SKM-1 treated with dmso at 0.1 percent for 144 hours (cell line): ENCODE results near the gene SIK3.

Experiments
- DNase-seq: peaks from one replicate; lab custom pipeline; 2025; ENCODE audit not compliant: unreplicated experiment; lab: John Stamatoyannopoulos, UW

SIK3 gene

DNA sequence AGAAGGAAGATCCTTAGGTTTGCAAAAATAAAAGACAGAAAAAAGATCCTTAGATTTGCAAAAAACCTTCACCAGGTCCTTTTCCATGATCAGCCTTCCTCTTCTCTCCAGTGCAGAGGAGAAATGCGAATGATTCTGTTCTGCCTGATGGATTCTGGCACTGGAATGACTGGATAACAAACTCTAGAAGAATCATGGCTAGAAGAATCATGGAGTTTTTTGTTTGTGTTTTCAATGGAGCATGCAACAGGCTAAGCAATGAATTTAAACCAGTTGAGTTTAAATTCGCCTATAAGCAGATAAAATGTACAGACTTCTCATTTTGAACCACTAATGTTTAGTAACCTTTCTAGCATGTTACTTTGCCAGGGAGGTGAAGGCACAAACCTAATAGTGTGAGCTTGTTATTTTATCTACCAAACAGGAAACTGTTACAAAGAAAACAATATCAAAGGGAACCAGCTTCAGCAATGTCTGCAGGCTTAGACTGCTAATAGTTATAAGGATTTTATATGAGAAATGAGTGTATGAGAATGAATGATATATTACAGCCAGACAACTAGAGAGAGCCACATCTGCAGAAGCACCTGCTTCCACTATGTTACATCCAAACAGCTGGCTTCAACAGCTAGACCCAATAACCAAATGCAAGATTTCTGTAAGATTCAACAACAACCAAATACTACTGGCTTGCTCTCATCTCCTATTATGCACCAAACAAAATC lies 196.1 kb downstream of the SIK3 start:
- no peak for DNase-seq

DNA sequence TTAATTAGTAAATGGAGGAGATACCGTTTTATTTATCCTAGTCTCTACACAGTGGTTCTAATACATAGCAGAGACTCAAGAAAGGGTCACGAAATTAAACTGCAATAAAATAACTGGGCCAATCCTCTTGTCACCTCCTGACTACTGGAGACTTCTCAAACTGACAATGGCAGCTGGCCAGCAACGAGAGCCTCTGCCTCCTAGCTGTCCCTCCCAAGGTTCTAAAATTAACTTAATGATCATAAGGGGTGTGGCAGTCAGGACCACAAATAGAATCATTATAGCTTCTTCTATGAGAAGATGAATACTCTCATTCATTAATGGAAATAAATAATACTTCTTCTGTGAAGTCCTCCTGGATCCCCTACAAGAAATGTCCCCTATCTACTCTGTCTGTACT lies 197.0 kb downstream of the SIK3 start:
- no peak for DNase-seq

DNA sequence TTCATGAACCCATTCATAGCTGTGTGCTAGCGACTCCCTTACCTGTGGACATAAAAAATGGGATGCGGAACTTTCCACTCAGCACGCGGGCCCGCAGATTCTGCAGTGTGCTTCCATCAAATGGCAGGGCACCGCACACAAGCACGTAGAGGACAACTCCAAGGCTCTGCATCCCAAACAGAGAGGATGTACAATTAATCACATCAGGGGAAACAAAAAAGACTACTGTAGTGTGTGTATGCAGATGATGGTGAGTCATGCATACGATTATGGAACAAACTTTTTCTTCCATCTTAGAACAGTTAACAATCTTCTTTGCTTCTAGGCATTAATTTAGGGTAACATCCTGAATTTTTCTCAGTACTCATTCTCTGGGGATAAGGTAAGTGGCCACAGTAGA lies 202.0 kb downstream of the SIK3 start:
- DNase-seq, result no peak

DNA sequence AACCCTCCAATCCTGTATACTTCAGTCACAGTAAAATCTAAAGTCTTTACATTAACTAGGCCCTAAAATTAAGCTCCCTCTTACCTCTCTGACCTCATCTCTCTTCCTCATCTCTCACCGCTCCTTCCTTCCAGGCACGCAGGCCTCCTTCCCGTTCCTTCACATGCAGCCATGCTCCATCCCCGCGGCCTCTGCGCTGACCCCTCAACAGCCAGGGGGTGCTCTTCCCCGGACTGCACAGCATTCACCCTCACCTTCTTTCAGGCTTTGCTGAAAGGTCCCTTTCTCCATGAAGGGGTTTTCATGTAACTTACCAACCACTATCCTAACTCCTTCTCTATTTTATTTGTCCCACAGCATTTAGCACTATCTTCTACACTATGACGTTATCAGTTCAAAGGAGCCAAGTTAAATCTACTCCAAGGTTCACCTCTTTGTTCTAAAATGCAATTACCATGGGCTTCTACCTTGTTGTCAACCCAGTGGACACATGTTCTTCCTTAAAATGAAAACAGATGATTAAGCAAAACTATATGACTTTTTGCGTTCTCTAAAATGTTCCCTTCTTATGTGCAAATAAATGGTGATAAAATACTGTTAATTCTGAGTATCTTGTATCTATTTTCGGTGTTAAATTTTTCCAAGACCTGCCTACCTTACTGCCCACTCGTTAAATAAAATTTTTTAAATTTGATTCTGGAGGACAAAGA lies 203.0 kb downstream of the SIK3 start:
- DNase-seq, result no peak

DNA sequence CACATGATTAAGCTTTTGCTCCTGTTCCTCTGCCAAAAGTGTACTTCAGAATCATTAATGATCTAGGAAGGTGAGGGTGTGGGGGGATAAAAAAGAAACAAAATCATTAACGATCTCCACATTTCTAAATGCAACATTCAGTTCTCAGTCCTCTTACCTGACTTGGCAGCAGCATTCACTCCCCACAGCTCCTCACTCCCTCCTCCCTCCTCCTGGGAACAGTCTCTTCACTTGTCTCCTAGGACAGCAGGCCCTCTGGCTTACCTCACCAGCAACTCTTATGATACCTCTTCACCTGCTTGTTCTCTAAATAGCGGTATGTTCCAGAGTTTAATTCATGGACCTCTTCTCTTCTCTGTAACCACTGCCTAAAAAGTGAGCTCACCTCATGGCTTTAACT lies 204.3 kb downstream of the SIK3 start:
- DNase-seq, result no peak

DNA sequence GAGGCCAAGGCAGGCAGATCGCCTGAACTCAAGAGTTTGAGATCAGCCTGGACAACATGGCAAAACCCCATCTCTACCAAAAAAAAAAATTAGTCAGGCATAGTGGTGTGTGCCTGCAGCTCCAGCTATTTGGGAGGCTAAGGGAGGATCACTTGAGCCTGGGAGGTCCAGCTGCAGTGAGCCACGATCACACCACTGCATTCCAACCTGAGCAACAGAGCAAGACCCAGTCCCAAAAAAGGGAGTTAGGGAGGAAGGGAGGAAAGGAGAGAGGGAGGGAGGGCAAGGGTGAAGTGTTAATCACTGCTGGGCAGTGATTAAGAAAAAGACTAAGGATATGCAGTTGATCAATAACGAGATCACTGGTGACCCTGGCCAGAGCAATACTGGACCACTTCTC lies 204.8 kb downstream of the SIK3 start:
- DNase-seq, result no peak

DNA sequence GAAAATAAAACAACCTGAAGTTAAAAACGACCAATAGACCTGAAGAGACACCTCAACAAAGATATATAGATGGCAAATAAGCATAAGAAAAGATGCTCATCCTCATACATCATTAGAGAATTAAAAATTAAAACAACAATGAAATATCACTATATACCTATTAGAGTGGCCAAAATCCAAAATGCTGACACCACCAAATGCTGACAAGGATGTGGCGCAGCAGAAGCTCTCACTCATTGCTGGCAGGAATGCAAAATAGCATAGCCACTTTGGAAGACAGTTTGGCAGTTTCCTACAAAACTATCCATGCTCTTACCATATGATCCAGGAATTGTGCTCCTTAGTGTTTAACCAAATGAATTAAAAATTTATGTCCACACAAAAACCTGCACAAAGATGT lies 205.9 kb downstream of the SIK3 start:
- no peak for DNase-seq

DNA sequence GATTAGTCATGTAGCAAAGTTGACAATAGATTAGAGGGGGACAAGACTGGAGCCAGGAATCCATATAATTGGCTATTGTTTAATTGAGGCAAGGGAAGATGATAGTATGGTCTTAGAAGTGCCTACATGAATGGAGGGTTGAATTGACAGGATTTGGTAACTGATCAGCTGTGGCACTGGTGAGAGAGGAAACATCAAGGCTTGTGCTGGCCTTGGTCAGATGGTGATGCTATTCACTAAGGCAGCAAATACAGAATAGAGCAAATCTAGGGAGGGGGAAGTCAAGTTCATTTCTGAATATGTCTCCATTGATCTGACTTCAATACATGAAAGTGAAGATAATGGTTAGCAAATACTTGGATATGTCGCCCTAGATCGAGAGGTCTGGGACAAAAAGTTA lies 206.5 kb downstream of the SIK3 start:
- DNase-seq, result no peak

DNA sequence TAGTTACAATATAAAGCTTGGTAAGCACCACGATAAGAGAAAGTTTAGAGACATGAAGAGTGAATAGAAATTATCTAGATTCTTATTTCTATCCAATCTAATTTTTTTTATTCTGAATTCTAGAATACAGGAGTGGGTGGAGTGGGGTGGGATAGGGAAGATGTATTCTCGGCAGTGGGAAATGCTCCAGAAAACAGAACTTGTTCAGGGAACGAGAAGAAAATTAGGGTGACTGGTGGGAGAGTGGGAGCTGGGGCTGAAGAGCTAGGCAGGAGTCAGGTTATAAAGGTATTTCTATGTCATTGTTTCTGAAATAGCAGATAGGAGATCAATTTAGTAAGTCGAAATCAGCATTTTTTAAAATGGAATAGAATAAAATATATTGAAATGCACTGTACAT lies 207.6 kb downstream of the SIK3 start:
- DNase-seq, result no peak

DNA sequence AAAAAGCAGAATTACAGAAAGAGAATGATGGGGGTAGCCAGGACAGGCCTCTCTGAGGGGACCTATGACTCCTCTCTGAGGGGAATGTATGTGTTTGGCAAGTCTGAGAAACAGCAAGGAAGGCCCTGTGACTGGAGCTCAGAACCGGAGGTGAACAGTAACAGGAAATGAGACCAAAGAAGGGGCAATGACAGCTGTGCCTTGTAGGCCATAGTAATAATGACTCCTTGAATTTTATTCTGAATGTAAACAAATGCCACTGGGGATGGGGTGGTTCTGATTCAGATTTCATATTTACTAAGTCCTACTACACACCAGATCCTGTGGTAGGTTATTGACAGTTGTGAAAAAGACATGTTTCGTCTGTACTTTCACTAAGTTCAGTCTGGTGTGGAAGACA lies 208.0 kb downstream of the SIK3 start:
- DNase-seq, result no peak

DNA sequence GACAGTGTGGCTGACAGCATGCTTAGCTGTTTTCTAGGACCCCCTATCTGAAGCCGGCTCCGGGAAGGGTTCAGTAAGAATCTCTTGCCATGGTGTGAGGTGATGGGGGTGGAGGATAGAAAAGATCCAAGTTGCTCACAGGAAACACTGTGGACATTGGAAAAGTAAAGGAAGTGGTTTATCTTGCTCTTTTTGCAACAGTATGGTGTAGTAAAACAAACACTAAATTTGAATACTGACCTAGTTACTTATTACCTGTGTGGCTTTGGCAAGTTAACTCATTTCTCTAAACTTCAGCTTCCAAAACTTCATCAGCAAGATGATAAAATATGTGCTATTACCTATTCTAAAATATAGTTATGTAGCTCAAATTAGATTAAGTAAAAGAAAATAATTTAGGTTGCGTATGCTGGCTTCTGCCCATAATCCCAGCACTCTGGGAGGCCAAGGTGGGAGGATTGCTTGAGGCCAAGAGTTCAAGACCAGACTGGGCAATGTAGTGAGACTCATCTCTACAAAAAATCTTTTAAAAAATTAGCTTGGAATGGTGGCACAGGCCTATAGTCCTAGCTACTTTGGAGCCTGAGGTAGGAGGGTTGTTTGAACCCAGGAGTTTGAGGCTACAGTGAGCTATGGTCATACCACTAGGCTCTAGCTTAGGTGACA lies 209.2 kb downstream of the SIK3 start:
- no peak for DNase-seq

DNA sequence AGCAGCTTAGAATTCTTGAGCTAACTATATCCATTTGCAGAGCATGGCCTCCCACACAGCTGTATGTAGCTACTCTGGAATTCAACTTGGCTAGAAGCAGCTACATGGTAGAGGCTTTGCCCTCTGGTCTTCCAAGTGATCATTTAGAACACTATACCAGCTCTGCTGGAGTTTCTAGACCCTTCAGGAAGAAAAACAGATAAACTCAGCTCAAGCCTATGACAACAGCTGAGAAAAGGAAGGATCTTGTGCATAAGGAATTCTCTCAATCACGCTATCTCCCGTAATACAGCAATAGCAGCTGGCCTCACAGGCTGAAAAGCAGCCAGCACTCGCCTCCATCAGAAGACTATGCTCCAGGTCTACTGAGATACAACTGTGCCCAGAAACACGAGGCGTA lies 210.2 kb downstream of the SIK3 start:
- no peak for DNase-seq

DNA sequence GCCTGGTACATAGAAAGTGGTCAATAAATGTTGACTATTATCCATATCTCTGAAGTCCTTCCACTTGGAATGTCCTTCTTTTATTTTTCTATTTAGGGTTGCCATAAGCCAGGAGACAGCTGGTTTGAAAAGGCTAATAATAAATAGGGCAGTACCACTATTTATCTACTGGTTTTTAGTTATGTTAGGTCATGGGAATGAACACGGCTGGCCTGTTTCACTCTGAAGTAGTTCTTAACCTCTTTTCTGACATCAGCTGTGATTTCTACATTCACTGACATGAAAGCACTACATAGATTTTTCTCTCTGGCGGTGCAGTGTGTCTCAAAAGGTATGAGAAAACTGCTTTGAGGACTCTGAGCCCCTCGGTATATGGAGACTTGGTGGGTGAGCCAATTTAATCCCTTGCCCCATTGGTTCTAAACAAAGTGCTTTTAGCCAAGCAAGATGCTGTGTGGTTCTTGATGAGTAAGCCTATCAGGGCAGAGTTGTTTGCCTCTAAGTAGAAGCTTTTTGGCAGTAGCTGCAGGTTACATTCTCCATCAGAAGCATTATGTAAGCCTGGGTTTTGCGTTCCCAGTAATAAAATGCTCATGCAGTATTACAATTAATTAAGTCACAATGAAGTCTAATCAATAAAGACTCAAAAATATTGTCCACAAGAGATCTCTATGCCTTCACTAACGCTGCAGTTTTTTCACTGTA lies 212.1 kb downstream of the SIK3 start:
- no peak for DNase-seq

DNA sequence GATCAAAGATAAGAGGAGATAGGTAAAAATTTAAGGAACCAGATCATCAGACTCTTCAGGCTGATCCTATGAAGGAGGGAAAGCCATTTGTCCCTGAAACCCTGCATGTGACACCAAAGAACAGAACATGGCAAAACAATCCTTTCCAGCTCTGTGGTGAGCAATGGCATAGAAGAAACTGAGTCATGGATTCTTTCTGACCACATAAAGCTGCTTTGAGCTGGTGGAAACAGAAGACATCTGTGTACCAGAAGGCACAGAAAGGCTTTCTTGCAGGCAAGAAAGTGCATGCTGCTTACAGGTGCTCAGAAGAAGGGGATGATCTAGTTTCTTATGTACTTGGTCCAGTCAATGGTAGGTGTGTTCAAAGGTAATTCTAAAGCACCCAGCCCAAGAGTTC lies 215.8 kb downstream of the SIK3 start:
- DNase-seq, result no peak

DNA sequence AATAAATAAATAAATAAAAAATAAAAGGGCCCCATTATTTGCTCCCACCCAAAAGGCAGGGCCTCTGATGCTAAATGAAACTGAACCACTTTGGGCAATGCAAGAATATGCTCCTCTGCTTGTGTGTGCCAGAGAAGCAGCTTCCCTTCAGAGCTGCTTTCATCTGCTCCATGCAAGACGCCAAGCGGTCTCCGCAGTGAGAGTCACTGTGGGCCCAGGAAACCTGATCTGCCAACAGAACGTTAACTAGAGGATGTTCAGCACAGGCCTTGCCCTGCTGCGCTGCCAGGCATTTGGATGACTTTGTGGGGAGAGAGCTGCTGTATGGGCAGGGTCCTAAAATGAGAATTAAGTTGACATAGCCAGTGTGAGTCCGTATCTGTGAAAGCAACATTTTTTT lies 217.1 kb downstream of the SIK3 start:
- no peak for DNase-seq

DNA sequence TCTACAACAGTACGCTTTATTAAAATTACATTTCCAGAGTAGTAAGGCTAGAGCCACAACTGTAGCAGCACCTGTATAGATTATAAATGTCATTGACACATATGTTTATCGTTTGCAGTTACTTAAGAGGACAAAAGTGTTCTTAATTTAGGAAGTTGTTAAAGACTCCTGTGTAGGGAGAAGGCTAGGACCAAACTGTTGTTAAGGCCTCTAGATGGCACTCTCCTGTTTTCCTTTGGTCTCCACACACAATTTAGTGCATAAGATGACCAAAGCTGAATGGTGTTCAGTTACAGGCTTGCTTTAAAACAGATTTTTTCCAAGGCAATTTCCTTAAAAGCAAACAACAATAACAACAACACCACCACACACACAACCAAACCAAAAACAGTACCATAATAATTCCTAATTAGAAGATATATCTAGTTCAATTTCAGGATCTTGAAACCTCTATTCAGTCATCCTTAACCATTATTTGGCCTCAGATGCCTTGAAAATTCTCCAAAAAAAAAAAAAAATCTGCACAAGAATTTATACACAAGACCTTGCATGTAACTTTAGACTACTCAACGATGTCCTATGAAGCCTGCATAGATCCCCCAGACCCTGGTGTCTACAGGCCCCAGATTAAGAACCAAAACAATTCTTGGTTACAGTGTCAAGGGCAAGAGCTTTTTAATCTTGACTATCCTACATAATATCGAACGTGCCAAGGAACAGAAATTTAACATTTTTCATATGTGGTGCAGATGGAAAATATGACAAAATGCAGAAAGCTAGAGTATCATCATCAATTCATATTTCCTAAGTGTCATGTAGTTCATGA lies 218.2 kb downstream of the SIK3 start:
- peak; percentile 68 for DNase-seq

DNA sequence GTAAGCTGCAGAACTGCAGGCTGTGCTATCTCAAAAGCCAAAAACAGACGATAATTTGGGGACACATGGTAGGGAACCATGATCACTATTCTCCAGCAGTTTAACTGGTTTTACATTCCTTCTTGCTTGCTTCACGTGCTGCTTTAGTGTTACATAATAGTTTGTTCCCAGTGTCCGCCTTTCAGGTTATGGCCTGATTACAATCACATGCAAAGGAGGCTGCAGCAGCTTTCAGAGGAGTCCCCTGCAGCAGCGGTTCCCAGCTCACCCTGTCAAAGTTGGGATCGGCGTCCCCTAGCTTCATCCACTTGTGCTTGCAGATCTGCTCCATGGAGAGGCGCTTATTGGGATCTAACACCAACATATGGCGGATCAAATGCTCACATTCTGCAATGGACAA lies 221.6 kb downstream of the SIK3 start:
- DNase-seq, result no peak

DNA sequence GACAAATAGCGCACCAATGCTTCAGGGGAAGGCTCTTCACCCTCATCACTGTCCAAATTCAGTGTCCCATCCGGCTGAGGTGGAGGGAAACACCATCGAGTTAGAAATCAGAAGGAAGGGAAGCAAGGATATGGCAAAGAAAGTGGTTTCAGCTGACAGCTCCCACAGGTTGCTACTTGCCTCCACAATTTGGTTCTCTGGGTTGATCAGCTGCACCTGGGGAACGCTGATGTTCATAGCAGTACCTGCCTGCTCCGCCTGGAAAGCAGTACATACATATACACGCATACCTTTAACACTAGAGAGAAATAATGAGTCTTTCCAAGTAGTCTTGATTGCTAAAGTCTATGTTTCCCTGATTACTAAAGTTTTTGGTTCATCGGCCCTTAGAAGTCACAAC lies 223.0 kb downstream of the SIK3 start:
- DNase-seq, result no peak

DNA sequence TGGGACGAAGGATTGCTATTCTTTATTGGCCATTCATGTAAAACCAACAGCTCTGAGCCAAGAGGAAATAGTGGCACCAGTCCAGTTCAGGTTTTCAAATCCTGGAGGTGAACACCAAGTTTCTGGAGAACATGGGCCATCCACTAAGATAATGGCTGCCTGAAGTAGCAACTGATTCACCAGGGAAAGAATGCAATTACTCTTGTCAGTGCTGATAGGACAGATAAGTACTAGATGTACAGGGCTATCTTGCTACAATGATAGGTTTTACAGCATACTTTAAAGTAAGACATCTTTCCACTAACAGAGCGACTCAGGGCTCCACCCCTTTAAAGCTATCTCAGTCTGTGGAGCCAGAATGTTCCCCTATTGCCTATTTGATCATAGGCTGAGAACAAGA lies 224.0 kb downstream of the SIK3 start:
- DNase-seq, result no peak

DNA sequence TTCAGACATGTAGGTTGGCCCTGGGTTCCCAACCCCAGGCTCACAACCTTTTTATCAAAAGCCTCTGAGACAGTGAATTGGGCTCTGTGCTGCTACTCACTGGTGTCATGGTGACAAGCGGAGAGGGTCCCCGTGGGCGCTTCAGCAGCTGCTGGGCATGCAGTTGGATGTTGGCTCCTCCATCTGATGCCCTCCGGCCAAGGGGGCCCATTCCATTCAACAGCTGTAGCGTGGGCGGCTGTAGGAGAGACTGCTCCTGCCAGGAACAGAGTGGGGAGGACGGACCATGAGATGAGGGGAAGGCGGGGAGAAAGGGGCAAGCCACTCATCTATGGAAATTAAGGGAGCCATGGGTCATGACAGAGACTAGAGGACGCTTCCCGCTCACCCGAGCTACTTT lies 224.8 kb downstream of the SIK3 start:
- no peak for DNase-seq

DNA sequence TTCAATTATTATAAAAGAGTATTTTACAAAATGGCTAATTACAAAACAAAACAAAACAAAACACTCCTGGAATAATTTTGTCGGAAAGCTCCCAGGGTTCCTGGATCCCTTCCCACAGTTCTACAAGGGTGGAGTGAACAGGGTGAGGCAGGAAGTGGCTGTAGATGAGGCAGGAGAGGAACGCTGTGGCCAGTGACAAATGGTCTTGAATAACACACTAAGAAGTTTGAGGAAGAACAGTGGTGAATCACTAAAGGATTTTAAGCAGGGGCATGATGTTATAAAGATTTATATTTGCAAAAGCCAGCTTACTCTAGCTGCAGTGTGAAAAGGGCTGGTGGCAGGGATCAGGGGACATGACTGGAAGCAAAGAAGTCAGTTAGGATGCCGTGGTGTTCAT lies 227.0 kb downstream of the SIK3 start:
- no peak for DNase-seq
